ENCODE measurements around the gene ALCAM.

GRCh38 chr3:105523501-105523900 is 156.8 kb downstream of the ALCAM start:
- TF ChIP-seq CTCF (conservative IDR thresholded peaks at IDR 0.05) (no peak), ZFX (IDR thresholded peaks at IDR 0.05) (no peak)
